Measurements from ENCODE around the gene MAP3K4. TPM values are rescaled to one million over a fixed set of nuclear protein-coding genes. Genes with fewer than 3 reads are reported as not detected.
A peak's percentile ranks its signal among the peaks of the same experiment; 100 is the strongest.

Gene MAP3K4
- total RNA-seq, 2 experiments from 2014 or later: 46.2 to 53.7 TPM

- no peak overlapping the region for H3K27ac Mint-ChIP-seq
- POLR2A ChIA-PET: no interaction called here
- H3K9me3 Mint-ChIP-seq: peaks cover 3% of the 10 kb centered on the region
- ATAC-seq (ENCODE audit: low read depth) (peak; percentile 56), DNase-seq (no peak)
- no peak overlapping the region for H3K4me3 Mint-ChIP-seq
- no peaks in the 10 kb centered on the region for H3K4me1 Mint-ChIP-seq
- H3K27me3 Mint-ChIP-seq: no peaks in the 10 kb centered on the region
- no peaks in the 10 kb centered on the region for H3K36me3 Mint-ChIP-seq
Measured at GRCh38 chr6:161152907-161153662, 161.5 kb downstream of the MAP3K4 start.

DNA sequence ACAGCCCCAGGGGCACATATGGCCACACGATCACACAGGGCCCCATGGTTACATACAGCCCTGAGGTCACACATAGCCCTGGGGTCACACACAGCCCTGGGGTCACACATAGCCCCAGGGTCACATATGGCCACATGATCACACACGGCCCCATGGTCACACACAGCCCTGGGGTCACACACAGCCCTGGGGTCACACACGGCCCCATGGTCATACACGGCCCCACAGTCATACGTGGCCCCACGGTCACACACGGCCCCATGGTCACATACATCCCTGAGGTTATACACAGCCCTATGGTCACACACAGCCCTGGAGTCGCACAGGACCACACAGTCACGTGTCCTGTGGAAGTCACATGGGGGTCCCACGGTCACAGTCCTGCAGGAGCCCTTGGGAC, 162.2 kb downstream of the MAP3K4 start:
- Mint-ChIP-seq H3K9me3 (peaks cover 3% of the 10 kb centered on the region), H3K27me3 (no peaks in the 10 kb centered on the region), H3K36me3 (no peaks in the 10 kb centered on the region), H3K4me1 (no peaks in the 10 kb centered on the region), H3K27ac (no peak overlapping the region), H3K4me3 (no peak overlapping the region)
- no peak for ATAC-seq (ENCODE audit: low read depth)
- no peak for DNase-seq
- POLR2A ChIA-PET: no interaction called here

GRCh38 chr6:161154796-161155335, 163.3 kb downstream of the MAP3K4 start:
- no peak overlapping the region for H3K4me3 Mint-ChIP-seq
- peaks cover 3% of the 10 kb centered on the region for H3K9me3 Mint-ChIP-seq
- DNase-seq: no peak
- no peak overlapping the region for H3K27ac Mint-ChIP-seq
- no peak for ATAC-seq (ENCODE audit: low read depth)
- POLR2A ChIA-PET: no interaction called here
- H3K27me3 Mint-ChIP-seq: no peaks in the 10 kb centered on the region
- H3K36me3 Mint-ChIP-seq: no peaks in the 10 kb centered on the region
- no peaks in the 10 kb centered on the region for H3K4me1 Mint-ChIP-seq

DNA sequence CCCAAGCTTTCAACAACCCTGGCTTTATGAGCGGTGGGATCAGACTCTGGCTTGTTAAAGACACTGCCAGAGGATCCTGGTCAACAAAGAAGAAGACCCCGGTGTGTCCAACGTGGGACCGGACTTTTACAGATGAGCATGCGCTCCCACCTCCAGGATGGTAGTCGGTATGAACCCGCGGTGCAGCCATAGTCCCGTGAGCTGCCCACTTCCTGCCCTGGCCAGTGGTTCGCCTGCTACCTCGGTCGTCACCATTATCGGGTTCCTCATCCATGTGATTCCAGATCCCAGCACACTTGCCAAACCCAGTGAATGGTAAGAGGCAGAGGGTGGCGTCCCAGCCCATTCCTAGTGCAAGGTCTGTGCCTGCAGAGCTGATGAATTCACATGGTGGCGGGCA, 169.6 kb downstream of the MAP3K4 start:
- H3K9me3 Mint-ChIP-seq: peaks cover 4% of the 10 kb centered on the region
- no peak overlapping the region for H3K27ac Mint-ChIP-seq
- POLR2A ChIA-PET: no interaction called here
- no peak for DNase-seq
- no peaks in the 10 kb centered on the region for H3K27me3 Mint-ChIP-seq
- peaks cover 1% of the 10 kb centered on the region for H3K4me1 Mint-ChIP-seq
- H3K36me3 Mint-ChIP-seq: peaks cover 2% of the 10 kb centered on the region
- H3K4me3 Mint-ChIP-seq: no peak overlapping the region
- no peak for ATAC-seq (ENCODE audit: low read depth)

DNA sequence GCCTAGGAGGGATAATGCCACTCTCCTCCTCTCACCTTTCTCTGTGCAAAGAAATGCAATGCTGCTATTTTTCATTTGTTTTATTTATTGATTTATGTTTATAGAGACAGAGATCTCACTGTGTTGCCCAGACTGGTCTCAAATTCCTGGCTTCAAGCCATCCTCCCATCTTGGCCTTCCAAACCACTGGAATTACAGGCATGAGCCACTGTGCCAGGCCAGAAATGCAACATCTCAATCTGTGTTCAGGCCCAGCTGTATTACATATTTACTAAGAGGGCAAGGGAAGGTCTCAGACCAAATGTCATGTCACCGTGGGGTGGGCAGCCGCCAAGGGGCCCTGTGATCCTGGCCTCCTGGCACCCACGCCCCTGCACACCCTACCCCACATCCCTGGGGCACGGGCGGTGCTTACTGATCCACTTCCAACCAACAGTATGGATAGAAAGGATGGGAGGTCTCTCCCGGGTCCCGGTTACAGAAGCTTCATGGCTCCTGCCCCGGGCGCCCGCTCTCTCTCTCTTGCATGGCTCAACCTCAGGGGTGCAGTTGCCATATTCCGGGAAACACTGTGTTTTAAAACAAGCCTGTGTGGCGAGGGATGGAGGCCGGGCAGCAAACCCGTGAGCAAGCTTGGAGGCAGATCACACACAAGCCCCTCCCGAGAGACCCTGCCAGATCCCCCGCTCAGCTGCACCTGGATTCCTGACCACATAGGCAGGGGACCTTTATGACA, 170.5 kb downstream of the MAP3K4 start:
- no peaks in the 10 kb centered on the region for H3K27me3 Mint-ChIP-seq
- POLR2A ChIA-PET: no interaction called here
- peaks cover 2% of the 10 kb centered on the region for H3K36me3 Mint-ChIP-seq
- H3K9me3 Mint-ChIP-seq: peaks cover 1% of the 10 kb centered on the region
- H3K4me3 Mint-ChIP-seq: no peak overlapping the region
- peaks cover 1% of the 10 kb centered on the region for H3K4me1 Mint-ChIP-seq
- no peak overlapping the region for H3K27ac Mint-ChIP-seq
- ATAC-seq (ENCODE audit: low read depth): no peak
- DNase-seq: no peak

- Mint-ChIP-seq H3K9me3 (peaks cover 1% of the 10 kb centered on the region), H3K4me1 (peaks cover 1% of the 10 kb centered on the region), H3K27ac (no peak overlapping the region), H3K36me3 (peaks cover 2% of the 10 kb centered on the region), H3K4me3 (no peak overlapping the region), H3K27me3 (no peaks in the 10 kb centered on the region)
- POLR2A ChIA-PET: no interaction called here
- DNase-seq (no peak), ATAC-seq (ENCODE audit: low read depth) (no peak)
Measured at GRCh38 chr6:161162722-161163121, 171.2 kb downstream of the MAP3K4 start.

- Mint-ChIP-seq H3K27ac (no peak overlapping the region), H3K9me3 (peaks cover 1% of the 10 kb centered on the region), H3K4me3 (no peak overlapping the region), H3K36me3 (peaks cover 2% of the 10 kb centered on the region), H3K27me3 (no peaks in the 10 kb centered on the region), H3K4me1 (peaks cover 1% of the 10 kb centered on the region)
- POLR2A ChIA-PET: no interaction called here
- DNase-seq: no peak
- no peak for ATAC-seq (ENCODE audit: low read depth)
Measured at GRCh38 chr6:161163466-161164181, 172.1 kb downstream of the MAP3K4 start.

GRCh38 chr6:161164182-161164625, 172.6 kb downstream of the MAP3K4 start:
- peaks cover 2% of the 10 kb centered on the region for H3K36me3 Mint-ChIP-seq
- H3K4me1 Mint-ChIP-seq: peaks cover 1% of the 10 kb centered on the region
- no peaks in the 10 kb centered on the region for H3K27me3 Mint-ChIP-seq
- ATAC-seq (ENCODE audit: low read depth) (no peak), DNase-seq (no peak)
- H3K27ac Mint-ChIP-seq: no peak overlapping the region
- H3K9me3 Mint-ChIP-seq: peaks cover 1% of the 10 kb centered on the region
- POLR2A ChIA-PET: no interaction called here
- H3K4me3 Mint-ChIP-seq: no peak overlapping the region

GRCh38 chr6:161166176-161166575, 174.6 kb downstream of the MAP3K4 start:
- Mint-ChIP-seq H3K27me3 (no peaks in the 10 kb centered on the region), H3K36me3 (peaks cover 3% of the 10 kb centered on the region), H3K4me1 (peaks cover 8% of the 10 kb centered on the region), H3K27ac (no peak overlapping the region), H3K9me3 (peaks cover 3% of the 10 kb centered on the region), H3K4me3 (no peak overlapping the region)
- ATAC-seq (ENCODE audit: low read depth) (no peak), DNase-seq (no peak)
- POLR2A ChIA-PET: no interaction called here

GRCh38 chr6:161166677-161167076, 175.1 kb downstream of the MAP3K4 start:
- Mint-ChIP-seq H3K4me3 (no peak overlapping the region), H3K36me3 (peaks cover 3% of the 10 kb centered on the region), H3K9me3 (peaks cover 3% of the 10 kb centered on the region), H3K27ac (no peak overlapping the region), H3K4me1 (peaks cover 8% of the 10 kb centered on the region), H3K27me3 (no peaks in the 10 kb centered on the region)
- DNase-seq (no peak), ATAC-seq (ENCODE audit: low read depth) (no peak)
- POLR2A ChIA-PET: no interaction called here
